Middle frontal gyrus (tissue), 1 donor: ENCODE measurements around the gene SMIM34.
"Not testable (repeated sequence)": the region's sequence is repeated elsewhere in the genome, so short reads cannot be mapped to it uniquely, and the experiment has no call there.

Source experiments
- DNase-seq: peaks from one replicate; pipeline ENCODE4 v3.0.0-alpha.2; 2015; ENCODE audit warnings: low spot score; ENCODE audit errors: extremely low spot score

The SMIM34 gene

GRCh38 chr21:34423805-34424204, at the start of gene SMIM34:
Gene SMIM34 (minus strand): TSS chr21:34423951. CDS start chr21:34423839, 112 bp downstream.
- DNase-seq, result not testable (repeated sequence)

- DNase-seq, result not testable (repeated sequence)
These were observed 43.6 kb upstream of the SMIM34 start for GRCh38 chr21:34467333-34467732.

GRCh38 chr21:34459426-34459825, 35.7 kb upstream of the SMIM34 start:
- DNase-seq, result not testable (repeated sequence)

GRCh38 chr21:34458266-34458665, 34.5 kb upstream of the SMIM34 start:
- not testable (repeated sequence) for DNase-seq

- not testable (repeated sequence) for DNase-seq
These were observed 32.4 kb upstream of the SMIM34 start for GRCh38 chr21:34456180-34456579.

GRCh38 chr21:34455628-34456027, 31.9 kb upstream of the SMIM34 start:
- DNase-seq, result not testable (repeated sequence)

- DNase-seq, result not testable (repeated sequence)
These were observed 23.3 kb upstream of the SMIM34 start for GRCh38 chr21:34447018-34447417.

GRCh38 chr21:34443486-34443885, 19.7 kb upstream of the SMIM34 start:
- not testable (repeated sequence) for DNase-seq

- DNase-seq, result not testable (repeated sequence)
These were observed 6.0 kb upstream of the SMIM34 start for GRCh38 chr21:34429710-34430109.

- not testable (repeated sequence) for DNase-seq
These were observed 4.7 kb upstream of the SMIM34 start for GRCh38 chr21:34428441-34428840.

- DNase-seq, result not testable (repeated sequence)
These were observed 3.6 kb upstream of the SMIM34 start for GRCh38 chr21:34427339-34427738.

- DNase-seq, result not testable (repeated sequence)
These were observed 6.2 kb downstream of the SMIM34 start for GRCh38 chr21:34417448-34418077.

GRCh38 chr21:34407294-34407693, 16.5 kb downstream of the SMIM34 start:
- DNase-seq, result not testable (repeated sequence)

GRCh38 chr21:34406676-34407075, 17.1 kb downstream of the SMIM34 start:
- not testable (repeated sequence) for DNase-seq

GRCh38 chr21:34406102-34406501, 17.6 kb downstream of the SMIM34 start:
- DNase-seq, result not testable (repeated sequence)

- DNase-seq, result not testable (repeated sequence)
These were observed 18.1 kb downstream of the SMIM34 start for GRCh38 chr21:34405686-34406085.

- DNase-seq, result not testable (repeated sequence)
These were observed 19.0 kb downstream of the SMIM34 start for GRCh38 chr21:34404742-34405141.

- not testable (repeated sequence) for DNase-seq
These were observed 23.2 kb downstream of the SMIM34 start for GRCh38 chr21:34400522-34400921.

- not testable (repeated sequence) for DNase-seq
These were observed 39.9 kb downstream of the SMIM34 start for GRCh38 chr21:34383724-34384415.

- not testable (repeated sequence) for DNase-seq
These were observed 40.6 kb downstream of the SMIM34 start for GRCh38 chr21:34383138-34383537.

- not testable (repeated sequence) for DNase-seq
These were observed 48.2 kb downstream of the SMIM34 start for GRCh38 chr21:34375619-34375972.

GRCh38 chr21:34374940-34375618, 48.7 kb downstream of the SMIM34 start, which contains the start of gene SMIM11:
Gene SMIM11 (plus strand): TSS chr21:34375507. CDS start chr21:34379505, 3,998 bp downstream.
- DNase-seq, result not testable (repeated sequence)
